Fibroblast of pulmonary artery (primary cell): ENCODE results near the gene MRPL45.

ENCODE experiments used
- DNase-seq: peaks from one replicate; pipeline ENCODE4 v3.0.0-alpha.2; 2010; ENCODE audit warnings: low read depth
- H3K4me3 ChIP-seq: replicated peaks from 2 replicates; pipeline ENCODE4 v1.5.1; 2011; ENCODE audit warnings: low read depth, mild to moderate bottlenecking, control low read depth, low read length, moderate library complexity
- TF ChIP-seq, protein P1 (sequence below): IDR thresholded peaks from 2 replicates; pipeline ENCODE4 v1.5.1; 2011; ENCODE audit warnings: mild to moderate bottlenecking, control low read depth, low read length, inconsistent platforms; ENCODE audit errors: missing control alignments

Gene MRPL45

DNA sequence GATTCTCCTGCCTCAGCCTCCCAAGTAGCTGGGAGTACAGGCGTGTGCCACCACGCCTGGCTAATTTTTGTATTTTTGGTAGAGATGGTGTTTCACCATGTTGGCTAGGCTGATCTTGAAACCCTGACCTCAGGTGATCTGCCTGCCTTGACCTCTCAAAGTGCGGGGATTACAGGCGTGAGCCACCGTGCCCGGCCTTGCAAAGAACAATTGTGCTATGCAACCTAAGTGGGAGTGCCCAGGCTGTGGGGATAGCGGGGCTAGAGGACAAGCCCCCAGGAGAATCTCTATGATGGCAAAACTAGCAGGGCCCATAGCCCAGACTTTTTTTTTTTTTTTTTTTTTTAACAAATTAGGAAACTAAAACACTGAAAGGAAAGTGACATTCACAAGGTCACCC lies 48.8 kb downstream of the MRPL45 start:
- TF ChIP-seq, protein P1, sequence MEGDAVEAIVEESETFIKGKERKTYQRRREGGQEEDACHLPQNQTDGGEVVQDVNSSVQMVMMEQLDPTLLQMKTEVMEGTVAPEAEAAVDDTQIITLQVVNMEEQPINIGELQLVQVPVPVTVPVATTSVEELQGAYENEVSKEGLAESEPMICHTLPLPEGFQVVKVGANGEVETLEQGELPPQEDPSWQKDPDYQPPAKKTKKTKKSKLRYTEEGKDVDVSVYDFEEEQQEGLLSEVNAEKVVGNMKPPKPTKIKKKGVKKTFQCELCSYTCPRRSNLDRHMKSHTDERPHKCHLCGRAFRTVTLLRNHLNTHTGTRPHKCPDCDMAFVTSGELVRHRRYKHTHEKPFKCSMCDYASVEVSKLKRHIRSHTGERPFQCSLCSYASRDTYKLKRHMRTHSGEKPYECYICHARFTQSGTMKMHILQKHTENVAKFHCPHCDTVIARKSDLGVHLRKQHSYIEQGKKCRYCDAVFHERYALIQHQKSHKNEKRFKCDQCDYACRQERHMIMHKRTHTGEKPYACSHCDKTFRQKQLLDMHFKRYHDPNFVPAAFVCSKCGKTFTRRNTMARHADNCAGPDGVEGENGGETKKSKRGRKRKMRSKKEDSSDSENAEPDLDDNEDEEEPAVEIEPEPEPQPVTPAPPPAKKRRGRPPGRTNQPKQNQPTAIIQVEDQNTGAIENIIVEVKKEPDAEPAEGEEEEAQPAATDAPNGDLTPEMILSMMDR = no peak
- no peak for DNase-seq
- no peak overlapping the region for H3K4me3 ChIP-seq

DNA sequence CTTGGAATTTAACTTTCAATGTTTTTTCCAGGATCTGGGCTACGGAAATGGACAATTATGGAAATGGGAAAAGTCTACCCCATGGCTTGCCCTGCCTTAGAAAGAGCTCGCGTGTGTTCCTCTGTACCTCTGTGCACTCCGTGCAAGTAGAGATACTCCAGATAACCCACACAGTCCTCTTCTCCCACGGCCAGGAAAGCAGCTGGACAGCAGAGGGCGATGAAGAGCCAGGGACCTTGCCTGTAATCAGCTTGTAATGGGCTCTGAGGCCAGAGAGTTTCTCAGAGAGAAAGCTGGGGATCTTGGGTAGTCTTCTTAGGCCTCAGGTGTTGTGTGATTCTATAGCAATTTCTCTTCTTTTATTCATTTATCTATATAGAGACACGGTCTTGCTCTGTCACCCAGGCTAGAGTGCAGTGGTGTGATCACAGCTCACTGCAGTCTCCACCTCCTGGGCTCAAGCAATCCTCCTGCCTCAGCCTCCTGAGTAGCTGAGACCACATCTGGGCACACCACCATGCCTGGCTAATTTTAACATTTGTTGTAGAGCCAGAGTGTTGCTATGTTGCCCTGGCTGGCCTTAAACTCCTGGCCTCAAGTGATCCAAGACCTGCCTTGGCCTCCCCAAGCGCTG lies 52.2 kb downstream of the MRPL45 start:
- TF ChIP-seq, protein P1 = peak; percentile 99
- no peak overlapping the region for H3K4me3 ChIP-seq
- peak; percentile 87 for DNase-seq

GRCh38 chr17:38350035-38350434 lies 53.1 kb downstream of the MRPL45 start:
- TF ChIP-seq, protein P1 = no peak
- H3K4me3 ChIP-seq = no peak overlapping the region
- DNase-seq = no peak

GRCh38 chr17:38351412-38352222 lies 54.6 kb downstream of the MRPL45 start, which contains the start of gene SOCS7:
Gene SOCS7, plus strand, starts transcription at chr17:38351844. Its CDS starts 209 bp downstream, at chr17:38352053.
- TF ChIP-seq, protein P1 = no peak
- peak; percentile 91 for DNase-seq
- peak within 1 kb of the TSS; percentile 71 for H3K4me3 ChIP-seq

GRCh38 chr17:38352245-38353085 lies 55.5 kb downstream of the MRPL45 start:
- TF ChIP-seq, protein P1 = no peak
- H3K4me3 ChIP-seq = peak overlapping the region; percentile 71
- peak; percentile 22 for DNase-seq

DNA sequence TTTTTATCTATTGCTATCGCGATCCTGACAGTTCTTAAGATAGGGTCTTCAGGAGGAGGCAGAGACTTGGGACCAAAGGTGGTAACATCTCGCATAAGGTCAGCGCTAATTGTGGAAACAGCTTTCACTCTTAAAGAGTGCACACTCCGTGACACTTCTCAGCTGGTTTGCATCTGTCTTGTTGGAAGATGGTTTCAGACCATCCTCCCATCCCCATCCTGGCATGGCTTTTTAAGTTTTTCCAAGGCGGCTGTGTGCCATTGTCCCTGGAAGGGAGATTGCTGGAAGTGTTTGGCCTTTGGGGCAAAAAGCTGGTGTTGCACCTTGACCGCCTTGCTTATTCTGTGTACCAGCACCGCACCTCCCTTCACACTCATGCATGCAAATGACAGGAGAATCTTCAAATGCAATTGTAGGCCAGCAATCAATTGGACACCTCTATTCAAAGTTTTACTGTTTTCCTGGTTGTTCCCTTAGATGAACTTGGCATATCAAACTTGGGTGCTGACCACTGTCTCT lies 56.2 kb downstream of the MRPL45 start:
- TF ChIP-seq, protein P1 = no peak
- peak; percentile 7 for DNase-seq
- peak overlapping the region; percentile 71 for H3K4me3 ChIP-seq
